SK-N-MC (cell line): ENCODE data around the gene TRPC4AP.

Experiments used
- DNase-seq: peaks from one replicate; pipeline ENCODE4 v3.0.0-alpha.2; 2011; ENCODE audit warnings: low read depth, low spot score
- H3K27ac ChIP-seq: fragments of 200-600 bp; sonication (generic); 2 replicates; pipeline ENCODE4 v1.5.1; 2016; ENCODE audit warnings: mixed run types
- H3K36me3 ChIP-seq: fragments of 200-600 bp; sonication (generic); 2 replicates; pipeline ENCODE4 v1.6.1; 2017; ENCODE audit warnings: antibody characterized with exemption, low read length, mixed read lengths; ENCODE audit not compliant: insufficient read depth
- H3K4me3 ChIP-seq: fragments of 200-600 bp; sonication (generic); 2 replicates; pipeline ENCODE4 v1.5.1; 2016
- H3K9ac ChIP-seq: fragments of 200-600 bp; sonication (generic); 2 replicates; pipeline ENCODE4 v1.8.0; 2017; ENCODE audit warnings: mixed run types, mixed read lengths; ENCODE audit not compliant: insufficient read length
- H3K9me3 ChIP-seq: fragments of 200-600 bp; sonication (generic); 2 replicates; pipeline ENCODE4 v1.6.1; 2017; ENCODE audit warnings: low read depth, mild to moderate bottlenecking, antibody characterized with exemption, low read length, moderate library complexity, mixed read lengths
- EZH2 ChIP-seq: fragments of 200-600 bp; sonication (generic); IDR thresholded peaks from one replicate; pipeline ENCODE4 v1.6.1; 2017; ENCODE audit warnings: antibody characterized with exemption
- FOXP2 ChIP-seq: optimal IDR thresholded peaks from 2 replicates; pipeline ENCODE3; 2011; ENCODE audit warnings: mild to moderate bottlenecking, moderate library complexity; ENCODE audit not compliant: insufficient read depth; ENCODE audit errors: extremely low read length, control extremely low read depth
- POLR2AphosphoS5 ChIP-seq: IDR thresholded peaks from 2 replicates; pipeline ENCODE4 v1.6.1; 2012; ENCODE audit warnings: mild to moderate bottlenecking, low read depth, low read length, borderline replicate concordance

The TRPC4AP gene

DNA sequence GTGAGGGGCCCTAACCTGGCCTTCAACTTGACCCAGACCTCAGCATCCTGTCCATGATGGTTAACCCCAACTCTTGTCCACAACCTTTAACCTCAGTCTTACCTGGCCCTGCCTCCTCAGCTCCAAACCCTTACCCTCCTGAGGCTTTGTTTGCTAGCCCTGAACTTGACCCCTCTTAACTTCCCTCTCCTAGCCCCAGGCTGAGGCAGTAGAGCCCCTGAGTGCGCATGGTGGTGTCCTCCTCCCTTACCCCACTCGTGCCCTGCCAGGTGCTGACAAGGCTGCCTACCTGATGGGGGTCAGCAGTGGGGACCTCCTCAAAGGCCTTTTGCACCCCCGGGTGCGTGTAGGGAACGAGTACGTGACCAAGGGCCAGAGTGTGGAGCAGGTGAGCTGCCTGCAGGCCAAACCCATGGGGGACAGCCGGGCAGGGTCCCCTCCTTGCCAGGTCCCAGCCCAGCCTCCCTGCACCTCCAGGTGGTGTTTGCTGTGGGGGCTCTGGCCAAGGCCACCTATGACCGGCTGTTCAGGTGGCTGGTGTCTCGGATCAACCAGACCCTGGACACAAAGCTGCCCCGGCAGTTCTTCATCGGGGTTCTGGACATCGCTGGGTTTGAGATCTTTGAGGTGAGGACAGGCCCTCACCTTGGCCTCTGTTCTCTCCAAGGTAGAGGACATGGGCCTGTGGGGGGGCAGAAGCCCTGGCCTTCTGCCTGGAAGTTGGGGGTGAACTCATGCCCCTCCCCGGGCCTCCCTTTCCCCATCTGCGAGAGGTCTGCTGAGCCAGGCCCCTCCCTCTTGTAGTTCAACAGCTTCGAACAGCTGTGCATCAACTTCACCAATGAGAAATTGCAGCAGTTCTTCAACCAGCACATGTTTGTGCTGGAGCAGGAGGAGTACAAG is 105.1 kb downstream of the TRPC4AP start:
- H3K36me3 ChIP-seq: no peaks in the 10 kb centered on the region
- no peak for DNase-seq
- H3K4me3 ChIP-seq: no peak overlapping the region
- H3K9me3 ChIP-seq: no peaks in the 10 kb centered on the region
- H3K9ac ChIP-seq: no peak overlapping the region
- no peak overlapping the region for H3K27ac ChIP-seq
- TF ChIP-seq FOXP2: no peak
- no peak for TF ChIP-seq POLR2AphosphoS5
- TF ChIP-seq EZH2: no peak

DNA sequence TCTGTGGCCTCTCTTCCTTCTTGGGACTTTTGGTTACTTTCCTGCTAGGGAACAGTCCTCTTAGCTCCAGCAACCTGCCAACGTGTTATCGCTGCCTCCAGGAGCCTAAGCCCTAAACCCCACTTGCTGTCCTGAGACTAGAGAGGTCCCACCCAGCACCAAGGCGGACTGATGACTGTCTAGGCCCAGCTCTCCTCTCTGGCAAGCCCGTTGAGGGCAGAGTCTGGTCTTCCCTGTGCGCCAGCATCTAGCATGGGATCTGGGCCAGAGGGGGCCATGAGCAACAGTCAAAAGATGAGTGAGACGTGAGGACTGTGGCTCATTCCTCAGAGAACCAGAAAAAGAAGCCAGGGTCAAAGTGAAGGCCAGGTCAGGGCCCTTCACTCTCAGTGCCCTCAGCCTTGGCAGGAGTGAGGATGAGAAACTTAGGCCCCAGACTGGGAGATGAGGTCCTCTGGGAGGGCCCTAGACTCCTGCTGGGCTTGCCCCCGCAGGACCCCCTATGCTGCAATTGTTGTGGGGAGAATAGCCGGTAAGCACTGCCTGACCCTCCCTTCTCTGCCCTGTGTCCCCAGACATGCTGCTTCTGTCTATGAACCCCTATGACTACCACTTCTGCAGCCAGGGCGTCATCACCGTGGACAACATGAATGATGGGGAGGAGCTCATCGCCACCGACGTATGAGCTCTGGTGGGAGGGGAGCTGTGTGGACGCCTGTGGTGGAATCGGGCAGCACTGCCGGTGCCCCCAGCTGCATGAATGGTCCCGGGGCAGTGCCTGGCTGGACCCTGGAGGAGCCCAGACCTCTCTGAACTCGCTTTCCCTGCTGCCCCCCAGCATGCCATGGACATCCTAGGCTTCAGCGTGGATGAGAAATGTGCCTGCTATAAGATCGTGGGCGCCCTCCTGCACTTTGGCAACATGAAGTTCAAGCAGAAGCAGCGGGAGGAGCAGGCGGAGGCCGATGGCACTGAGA is 106.0 kb downstream of the TRPC4AP start:
- Histone ChIP-seq H3K27ac (no peak overlapping the region), H3K36me3 (no peaks in the 10 kb centered on the region), H3K4me3 (no peak overlapping the region), H3K9me3 (no peaks in the 10 kb centered on the region), H3K9ac (no peak overlapping the region)
- TF ChIP-seq FOXP2 (no peak), EZH2 (no peak), POLR2AphosphoS5 (no peak)
- no peak for DNase-seq

DNA sequence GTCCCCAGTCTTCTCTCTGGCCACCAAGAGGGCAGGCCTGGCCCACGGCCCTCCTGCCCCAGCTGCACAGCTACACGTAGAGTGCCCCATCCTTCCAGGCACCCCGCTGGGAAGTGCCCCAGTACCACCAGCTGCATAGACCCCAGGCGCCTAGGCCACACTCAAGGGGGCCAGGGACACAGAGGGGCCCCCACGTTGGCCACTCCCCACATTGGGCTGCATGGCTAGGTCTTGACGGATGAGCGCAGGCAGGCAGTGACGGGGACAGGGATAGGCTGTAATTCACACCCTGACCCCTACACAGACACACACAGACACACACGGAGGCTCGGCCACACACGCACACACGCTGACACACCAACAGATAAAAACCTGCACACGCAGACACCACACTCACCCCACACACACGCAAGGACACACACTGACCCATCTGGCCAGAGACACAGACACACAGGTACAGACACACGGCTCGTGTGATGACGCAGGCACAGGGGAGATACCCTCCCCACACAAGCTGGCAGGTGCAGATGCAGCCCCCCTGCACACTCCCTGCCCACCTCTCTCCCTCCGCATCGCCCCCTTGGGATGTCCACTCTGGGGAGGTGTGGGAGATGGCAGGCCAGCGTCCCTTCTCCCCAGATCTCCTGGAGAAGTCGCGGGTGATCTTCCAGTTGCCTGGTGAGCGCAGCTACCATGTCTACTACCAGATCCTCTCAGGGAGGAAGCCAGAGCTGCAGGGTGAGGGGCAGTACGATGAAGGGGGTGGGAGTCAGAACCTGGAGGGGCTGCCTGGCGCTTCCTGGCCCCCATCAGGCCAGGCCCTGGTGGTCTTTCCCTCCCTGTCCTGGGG is 106.9 kb downstream of the TRPC4AP start:
- Histone ChIP-seq H3K9ac (no peak overlapping the region), H3K9me3 (no peaks in the 10 kb centered on the region), H3K27ac (no peak overlapping the region), H3K36me3 (no peaks in the 10 kb centered on the region), H3K4me3 (no peak overlapping the region)
- TF ChIP-seq EZH2 (no peak), POLR2AphosphoS5 (no peak), FOXP2 (no peak)
- no peak for DNase-seq

DNA sequence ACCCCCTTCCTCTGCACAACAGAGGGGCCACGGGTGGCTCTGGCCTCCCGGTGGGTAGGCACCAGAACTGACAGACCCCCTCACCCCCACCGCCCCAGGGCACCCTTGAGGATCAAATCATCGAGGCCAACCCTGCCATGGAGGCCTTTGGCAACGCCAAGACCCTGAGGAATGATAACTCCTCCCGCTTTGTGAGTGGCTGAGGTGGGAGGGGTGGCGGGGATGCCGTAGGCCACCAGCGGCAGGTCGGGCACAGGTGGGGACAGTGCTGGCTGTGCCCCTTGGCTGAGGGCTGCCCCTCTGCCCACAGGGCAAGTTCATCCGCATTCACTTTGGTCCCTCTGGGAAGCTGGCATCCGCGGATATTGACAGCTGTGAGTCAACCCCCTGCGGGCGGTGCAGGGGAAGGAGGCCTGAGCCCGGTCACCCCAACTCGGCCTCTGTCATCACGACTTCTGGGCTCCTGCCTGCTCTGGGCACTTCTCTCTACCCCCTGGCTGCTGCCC is 107.8 kb downstream of the TRPC4AP start:
- Histone ChIP-seq H3K27ac (no peak overlapping the region), H3K36me3 (no peaks in the 10 kb centered on the region), H3K9ac (no peak overlapping the region), H3K9me3 (no peaks in the 10 kb centered on the region), H3K4me3 (no peak overlapping the region)
- TF ChIP-seq EZH2: no peak
- DNase-seq: no peak

DNA sequence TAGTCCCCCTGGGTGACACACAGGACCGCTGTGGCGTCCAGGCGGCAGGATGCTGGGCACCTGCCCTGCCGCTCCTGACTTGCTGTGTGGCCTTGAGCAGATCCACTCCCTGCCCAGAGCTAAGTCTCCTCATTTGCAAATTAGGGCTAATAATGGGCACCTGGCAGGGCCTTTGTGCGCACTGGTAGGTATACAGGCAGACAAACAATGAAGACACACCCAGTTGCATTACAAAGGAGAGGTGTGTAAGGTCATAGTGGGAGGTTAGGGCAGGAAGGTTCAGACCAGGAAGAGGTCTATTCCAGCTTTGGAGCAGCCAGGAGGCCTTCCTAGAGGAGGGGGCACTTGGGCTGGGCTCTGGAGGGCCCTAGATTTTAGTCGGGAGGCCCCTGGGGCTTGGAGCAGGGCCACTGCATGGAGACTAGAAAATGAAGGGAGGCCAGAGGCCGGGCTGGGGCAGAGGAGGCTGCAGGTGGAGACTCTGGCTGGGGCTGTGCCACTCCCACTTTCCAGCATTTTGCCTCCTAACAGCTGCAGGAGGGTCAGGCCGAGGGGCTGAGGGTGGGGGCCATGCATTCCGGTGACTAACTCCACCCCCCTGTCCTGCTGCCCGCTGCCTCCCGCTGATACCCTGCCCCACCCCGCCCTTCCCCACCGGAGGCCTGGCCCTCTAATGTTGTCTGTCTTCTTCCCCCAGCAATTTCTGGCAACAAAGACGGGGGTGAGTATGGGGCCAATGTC is 108.4 kb downstream of the TRPC4AP start:
- DNase-seq: no peak
- Histone ChIP-seq H3K9me3 (no peaks in the 10 kb centered on the region), H3K4me3 (no peak overlapping the region), H3K27ac (no peak overlapping the region), H3K36me3 (no peaks in the 10 kb centered on the region), H3K9ac (no peak overlapping the region)
- TF ChIP-seq EZH2 (no peak), POLR2AphosphoS5 (no peak)

- H3K4me3 ChIP-seq: no peak overlapping the region
- no peak overlapping the region for H3K9ac ChIP-seq
- H3K36me3 ChIP-seq: no peaks in the 10 kb centered on the region
- DNase-seq: no peak
- H3K9me3 ChIP-seq: no peaks in the 10 kb centered on the region
- TF ChIP-seq FOXP2 (no peak), POLR2AphosphoS5 (no peak), EZH2 (no peak)
- H3K27ac ChIP-seq: no peak overlapping the region
Observed at GRCh38 chr20:34983089-34983820, 109.4 kb downstream of the TRPC4AP start.

DNA sequence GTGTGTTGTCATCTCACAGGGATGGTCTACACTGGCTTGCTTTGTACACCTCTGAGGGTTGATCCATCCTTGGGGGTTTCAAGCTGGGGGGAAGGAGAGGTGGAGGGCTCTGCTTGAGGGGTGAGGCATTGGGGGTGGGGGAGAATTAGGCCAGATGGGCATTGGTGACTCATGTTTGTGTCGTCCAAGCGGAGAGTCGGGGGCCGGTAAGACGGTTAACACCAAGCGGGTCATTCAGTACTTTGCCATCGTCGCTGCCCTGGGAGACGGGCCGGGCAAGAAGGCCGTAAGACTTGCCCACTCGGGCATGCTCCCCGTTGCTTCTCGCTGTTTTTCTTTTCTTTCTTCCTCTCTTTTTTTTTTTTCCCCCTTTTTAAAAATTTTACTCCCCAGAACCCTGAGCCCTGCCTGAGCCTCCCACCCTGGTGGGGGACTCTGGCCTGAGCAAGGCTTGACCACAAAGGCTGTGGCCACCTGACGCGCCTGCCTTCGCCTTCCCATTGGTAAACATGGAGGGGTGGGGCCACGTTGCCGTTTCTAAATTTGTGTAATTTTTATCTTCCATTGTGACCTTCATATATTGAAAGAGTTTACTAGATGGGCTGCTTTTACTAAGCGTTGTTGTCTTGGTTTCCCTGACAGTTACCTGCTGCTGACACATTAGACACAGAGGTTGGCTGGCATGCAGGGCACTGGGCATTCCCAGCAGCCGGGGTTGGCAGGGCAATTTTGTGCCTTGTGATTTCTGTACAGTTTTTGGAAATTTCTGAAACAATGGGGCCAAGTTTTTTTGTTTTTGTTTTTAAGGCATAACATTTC is 110.1 kb downstream of the TRPC4AP start:
- no peak overlapping the region for H3K4me3 ChIP-seq
- no peak overlapping the region for H3K9ac ChIP-seq
- TF ChIP-seq POLR2AphosphoS5: no peak
- no peak for TF ChIP-seq EZH2
- no peak for TF ChIP-seq FOXP2
- H3K27ac ChIP-seq: no peak overlapping the region
- DNase-seq: no peak
- no peaks in the 10 kb centered on the region for H3K9me3 ChIP-seq
- no peaks in the 10 kb centered on the region for H3K36me3 ChIP-seq
